PC-9 (cell line): ENCODE results near the gene EZH2. TPM values are rescaled to one million over a fixed set of nuclear protein-coding genes. Genes with fewer than 3 reads are reported as not detected.

Experiments
- BruUV-seq: library from RNA; stranded (reverse); fragments of 400-500 nt; replicated peaks from 2 replicates; lab custom pipeline; 2021; lab: Mats Ljungman, UMichigan
- CTCF ChIA-PET: fragments of 300-600 bp; sonication (Branson Sonifier 250); formaldehyde crosslinking; loops from one replicate; lab custom pipeline; 2022; ENCODE audit warnings: antibody characterized with exemption; lab: Charles Lee
- POLR2A ChIA-PET: fragments of 300-600 bp; sonication (Branson Sonifier 250); formaldehyde crosslinking; loops from one replicate; lab custom pipeline; 2022; ENCODE audit warnings: antibody characterized with exemption; ENCODE audit not compliant: unreplicated experiment; lab: Charles Lee
- DNase-seq, 2 experiments: peaks; one replicate each; pipeline versions ENCODE4 v3.0.0 to v3.0.0-alpha.2; 2015 to 2022; ENCODE audit warnings: mixed read lengths in 1 of 2
- H2AFZ ChIP-seq: fragments of 200-600 bp; sonication (generic); 2 replicates; pipeline ENCODE4 v1.8.1; 2017; ENCODE audit warnings: antibody characterized with exemption
- H3F3A ChIP-seq: fragments of 200-600 bp; sonication (generic); 2 replicates; pipeline ENCODE4 v1.8.1; 2017; ENCODE audit warnings: antibody characterized with exemption, mild to moderate bottlenecking, low read depth; ENCODE audit not compliant: insufficient read depth
- H3K27ac ChIP-seq: fragments of 200-600 bp; sonication (generic); 2 replicates; pipeline ENCODE4 v1.6.1; 2016; ENCODE audit warnings: mixed run types
- H3K27me3 ChIP-seq: fragments of 200-600 bp; sonication (generic); 2 replicates; pipeline ENCODE4 v1.6.1; 2016; ENCODE audit warnings: low read depth, mixed run types; ENCODE audit not compliant: insufficient read depth
- H3K36me3 ChIP-seq: fragments of 200-600 bp; sonication (generic); 2 replicates; pipeline ENCODE4 v1.6.1; 2016; ENCODE audit warnings: low read depth, mixed run types
- H3K4me1 ChIP-seq: fragments of 200-600 bp; sonication (generic); replicated peaks from 2 replicates; pipeline ENCODE4 v1.6.1; 2016; ENCODE audit warnings: mixed run types; ENCODE audit not compliant: insufficient read depth
- H3K4me2 ChIP-seq: fragments of 200-600 bp; sonication (generic); 2 replicates; pipeline ENCODE4 v1.6.1; 2017; ENCODE audit warnings: mixed run types
- H3K4me3 ChIP-seq: fragments of 200-600 bp; sonication (generic); 2 replicates; pipeline ENCODE4 v1.6.1; 2016; ENCODE audit warnings: mixed run types
- H3K79me2 ChIP-seq: fragments of 200-600 bp; sonication (generic); 2 replicates; pipeline ENCODE4 v1.6.1; 2017; ENCODE audit warnings: low read depth, mixed run types
- H3K9me2 ChIP-seq: fragments of 200-600 bp; sonication (generic); 2 replicates; pipeline ENCODE4 v1.8.1; 2017; ENCODE audit warnings: mild to moderate bottlenecking; ENCODE audit not compliant: insufficient read depth
- H3K9me3 ChIP-seq: fragments of 200-600 bp; sonication (generic); 2 replicates; pipeline ENCODE4 v1.8.1; 2016; ENCODE audit warnings: low read depth; ENCODE audit not compliant: insufficient read depth
- H4K20me1 ChIP-seq: fragments of 200-600 bp; sonication (generic); 2 replicates; pipeline ENCODE4 v1.8.1; 2017; ENCODE audit not compliant: insufficient read depth
- EZH2 ChIP-seq: fragments of 200-600 bp; sonication (generic); IDR thresholded peaks from 2 replicates; pipeline ENCODE4 v1.8.0; 2017; ENCODE audit warnings: antibody characterized with exemption, low read depth
- intact Hi-C: fragments of 100-400 bp; cut with micrococcal nuclease; formaldehyde crosslinking; loops from one replicate; pipeline ENCODE4 v1.10.0; 2022; ENCODE audit not compliant: unreplicated experiment
- total RNA-seq: library from RNA; stranded (reverse); gene quantifications from 2 replicates; pipeline ENCODE4 v1.2.3, GENCODE V29; 2021
- TF ChIP-seq, protein P1 (sequence below): fragments of 200-600 bp; sonication (generic); conservative IDR thresholded peaks from 2 replicates; pipeline ENCODE4 v1.6.1; 2017; ENCODE audit warnings: mixed run types, antibody characterized with exemption, mild to moderate bottlenecking, moderate library complexity

The EZH2 gene
- total RNA-seq, 1 experiment from 2014 or later = 48.6 TPM

DNA sequence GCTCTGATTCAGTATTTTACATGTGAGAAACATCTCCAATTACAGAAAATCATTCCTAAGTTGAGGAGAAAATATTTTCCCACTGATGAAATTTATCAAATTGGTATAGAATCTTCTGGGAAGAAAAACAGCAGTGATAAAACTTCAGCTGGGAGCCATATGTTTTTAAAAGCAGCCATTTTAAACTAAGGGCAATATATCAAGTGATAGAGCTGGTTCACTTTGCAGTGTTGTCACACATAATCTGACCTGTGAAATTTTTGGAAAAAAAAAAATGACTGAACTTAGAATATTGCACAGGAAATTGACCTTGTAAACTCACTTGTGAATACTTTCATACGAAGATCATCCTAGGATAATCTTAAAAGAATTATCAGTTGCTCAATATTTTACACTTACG is 10.5 kb upstream of the EZH2 start:
- Histone ChIP-seq H3K4me1 (0 out of 2 replicates have a peak, but pooled peaks cover 4% of the 10 kb centered on the region), H3K27me3 (no peaks in the 10 kb centered on the region), H3K27ac (no peak overlapping the region), H3K9me2 (no peaks in the 10 kb centered on the region), H2AFZ (no peak overlapping the region), H4K20me1 (no peaks in the 10 kb centered on the region), H3K4me3 (no peak overlapping the region), H3K4me2 (no peak overlapping the region), H3K9me3 (no peaks in the 10 kb centered on the region), H3F3A (no peaks in the 10 kb centered on the region), H3K79me2 (no peaks in the 10 kb centered on the region), H3K36me3 (no peaks in the 10 kb centered on the region)
- no TSS peak for BruUV-seq
- CTCF ChIA-PET = no interaction called here
- no peak for DNase-seq
- intact Hi-C loops = no loop called here
- POLR2A ChIA-PET = no interaction called here
- TF ChIP-seq EZH2 = no peak
- TF ChIP-seq, protein P1, sequence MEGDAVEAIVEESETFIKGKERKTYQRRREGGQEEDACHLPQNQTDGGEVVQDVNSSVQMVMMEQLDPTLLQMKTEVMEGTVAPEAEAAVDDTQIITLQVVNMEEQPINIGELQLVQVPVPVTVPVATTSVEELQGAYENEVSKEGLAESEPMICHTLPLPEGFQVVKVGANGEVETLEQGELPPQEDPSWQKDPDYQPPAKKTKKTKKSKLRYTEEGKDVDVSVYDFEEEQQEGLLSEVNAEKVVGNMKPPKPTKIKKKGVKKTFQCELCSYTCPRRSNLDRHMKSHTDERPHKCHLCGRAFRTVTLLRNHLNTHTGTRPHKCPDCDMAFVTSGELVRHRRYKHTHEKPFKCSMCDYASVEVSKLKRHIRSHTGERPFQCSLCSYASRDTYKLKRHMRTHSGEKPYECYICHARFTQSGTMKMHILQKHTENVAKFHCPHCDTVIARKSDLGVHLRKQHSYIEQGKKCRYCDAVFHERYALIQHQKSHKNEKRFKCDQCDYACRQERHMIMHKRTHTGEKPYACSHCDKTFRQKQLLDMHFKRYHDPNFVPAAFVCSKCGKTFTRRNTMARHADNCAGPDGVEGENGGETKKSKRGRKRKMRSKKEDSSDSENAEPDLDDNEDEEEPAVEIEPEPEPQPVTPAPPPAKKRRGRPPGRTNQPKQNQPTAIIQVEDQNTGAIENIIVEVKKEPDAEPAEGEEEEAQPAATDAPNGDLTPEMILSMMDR = no peak

DNA sequence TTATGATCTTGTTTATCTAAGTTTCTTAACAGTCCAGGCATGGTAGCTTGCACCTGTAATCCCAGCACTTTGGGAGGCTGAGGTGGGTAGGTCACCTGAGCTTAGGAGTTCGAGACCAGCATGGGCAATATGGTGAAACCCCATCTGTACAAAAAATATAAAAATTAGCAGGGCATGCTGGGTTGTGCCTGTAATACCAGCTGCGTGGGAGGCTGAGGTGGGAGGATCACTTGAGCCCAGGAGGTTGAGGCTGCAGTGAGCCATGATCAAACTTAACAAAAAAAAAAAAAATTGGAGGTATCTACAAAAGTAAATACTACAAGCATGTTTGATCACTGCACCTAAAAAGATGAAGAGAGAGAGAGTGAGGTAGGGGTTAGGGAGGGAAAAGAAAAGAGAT is 9.0 kb upstream of the EZH2 start:
- intact Hi-C loops = no loop called here
- no peaks in the 10 kb centered on the region for H3K4me1 ChIP-seq
- no peaks in the 10 kb centered on the region for H4K20me1 ChIP-seq
- CTCF ChIA-PET = interaction anchor here (0.7 kb wide), 1 partner anchor 49 kb away, joined by 8 read pairs; no protein-coding TSS in a partner anchor
- H3K79me2 ChIP-seq = no peaks in the 10 kb centered on the region
- no TSS peak for BruUV-seq
- DNase-seq = no peak
- H3K36me3 ChIP-seq = no peaks in the 10 kb centered on the region
- H2AFZ ChIP-seq = no peak overlapping the region
- no peak overlapping the region for H3K4me3 ChIP-seq
- no peak overlapping the region for H3K27ac ChIP-seq
- H3K4me2 ChIP-seq = no peak overlapping the region
- H3F3A ChIP-seq = no peaks in the 10 kb centered on the region; the same call in 1 of the 2 replicates
- TF ChIP-seq, protein P1 = no peak
- TF ChIP-seq EZH2 = no peak
- POLR2A ChIA-PET = no interaction called here
- no peaks in the 10 kb centered on the region for H3K9me2 ChIP-seq
- no peaks in the 10 kb centered on the region for H3K9me3 ChIP-seq
- H3K27me3 ChIP-seq = no peaks in the 10 kb centered on the region

DNA sequence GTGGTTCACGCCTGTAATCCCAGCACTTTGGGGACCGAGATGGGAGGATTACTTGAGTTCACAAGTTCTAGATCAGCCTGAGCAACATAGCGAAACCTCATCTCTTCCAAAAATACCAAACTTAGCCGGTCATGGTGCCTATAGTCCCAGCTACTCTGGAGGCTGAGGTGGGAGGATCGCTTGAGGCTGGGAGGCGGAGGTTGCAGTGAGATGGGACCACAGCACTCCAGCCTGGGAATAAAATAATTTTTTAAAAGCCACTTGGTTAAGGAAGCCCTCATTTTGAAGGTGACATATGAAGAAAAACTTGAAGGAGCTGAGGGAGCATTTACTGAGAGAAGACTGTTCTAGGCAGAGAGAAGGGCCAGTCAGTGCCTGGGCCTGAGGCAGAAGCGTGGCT is 4.2 kb upstream of the EZH2 start:
- Histone ChIP-seq H3K36me3 (no peaks in the 10 kb centered on the region), H3F3A (peaks cover 4% of the 10 kb centered on the region), H4K20me1 (no peaks in the 10 kb centered on the region), H3K4me3 (no peak overlapping the region), H3K4me2 (no peak overlapping the region), H3K9me3 (no peaks in the 10 kb centered on the region), H3K4me1 (no peaks in the 10 kb centered on the region), H2AFZ (no peak overlapping the region), H3K79me2 (peaks cover 5% of the 10 kb centered on the region), H3K27me3 (no peaks in the 10 kb centered on the region), H3K27ac (no peak overlapping the region), H3K9me2 (no peaks in the 10 kb centered on the region)
- no peak for DNase-seq
- ChIA-PET CTCF (interaction anchor here (0.7 kb wide), 1 partner anchor 79 kb away, joined by 3 read pairs; no protein-coding TSS in a partner anchor), POLR2A (no interaction called here)
- intact Hi-C loops = no loop called here
- BruUV-seq = no TSS peak
- TF ChIP-seq EZH2 = no peak
- TF ChIP-seq, protein P1 = no peak
